Right cardiac atrium (tissue), 5 donors: Measurements from ENCODE around the gene ZNF652. TPM values are rescaled to one million over a fixed set of nuclear protein-coding genes. Genes with fewer than 3 reads are reported as not detected.
A peak's percentile ranks its signal among the peaks of the same experiment; 100 is the strongest.
"Not testable (repeated sequence)": the region's sequence is repeated elsewhere in the genome, so short reads cannot be mapped to it uniquely, and the experiment has no call there.

Experiments
- ATAC-seq, 2 donors: fragments of 200-7000 bp; cut with Tn5 transposase; one replicate each; pipeline versions ENCODE4 v1.8.0 to v1.9.1; 2020; ENCODE audit warnings: moderate library complexity in 2 of 2, mild to moderate bottlenecking in 1 of 2
- DNase-seq, 3 donors: peaks; one replicate each; pipeline ENCODE4 v3.0.0-alpha.2; 2020
- H3K27ac ChIP-seq: one replicate; pipeline ENCODE4 v1.5.1; 2013; ENCODE audit warnings: mild to moderate bottlenecking, low read length, control low read depth, moderate library complexity
- H3K27me3 ChIP-seq: one replicate; pipeline ENCODE4 v1.6.1; 2013; ENCODE audit not compliant: control insufficient read depth, insufficient read depth
- H3K4me1 ChIP-seq: one replicate; pipeline ENCODE4 v1.6.1; 2013; ENCODE audit warnings: low read length; ENCODE audit not compliant: control insufficient read depth, insufficient read depth
- H3K4me3 ChIP-seq: one replicate; pipeline ENCODE4 v1.5.1; 2013; ENCODE audit warnings: low read length, control low read depth
- H3K9me3 ChIP-seq: one replicate; pipeline ENCODE4 v1.6.1; 2013; ENCODE audit warnings: low read length; ENCODE audit not compliant: control insufficient read depth
- WGBS: extraction: QIAGEN DNeasy Blood & Tissue Kit; methylation state at CpG from one replicate; pipeline ENCODE4 v1.1.7; 2013; 5-methylcytosine and 5-hydroxymethylcytosine counted together
- intact Hi-C, 4 donors: fragments of 100-400 bp; cut with DNase I; formaldehyde crosslinking; loops; one replicate each; pipeline versions ENCODE4 v1.11.0 to v1.14.0; 2022 to 2023
- polyA plus RNA-seq: library from polyadenylated mRNA; stranded (reverse); fragments of 200-250 nt; gene quantifications from one replicate; pipeline ENCODE4 v1.2.3, GENCODE V29; 2013
- total RNA-seq, 4 donors: library from RNA; stranded (reverse); fragmentation: NEBNext Ultra II Directional; extraction: Animal tissue kit (Norgen Biotek cat#: 25700); gene quantifications; one replicate each; pipeline ENCODE4 v1.2.1, GENCODE V29; 2021
- donor health status: healthy with polysubstance abuse.
- donor health status: DM: no; HTN: yes; CAD: no.
- donor health status: DM: no; HTN: no; CAD: no.
- donor health status: DM: no; HTN: yes; CAD: no; lungs with severe emphysema.
- donor health status: DM: yes; HTN: yes; CAD: no.

The ZNF652 gene
- total and polyA plus RNA-seq, 5 donors = 15.3 to 30.7 (median 23.7) TPM

DNA sequence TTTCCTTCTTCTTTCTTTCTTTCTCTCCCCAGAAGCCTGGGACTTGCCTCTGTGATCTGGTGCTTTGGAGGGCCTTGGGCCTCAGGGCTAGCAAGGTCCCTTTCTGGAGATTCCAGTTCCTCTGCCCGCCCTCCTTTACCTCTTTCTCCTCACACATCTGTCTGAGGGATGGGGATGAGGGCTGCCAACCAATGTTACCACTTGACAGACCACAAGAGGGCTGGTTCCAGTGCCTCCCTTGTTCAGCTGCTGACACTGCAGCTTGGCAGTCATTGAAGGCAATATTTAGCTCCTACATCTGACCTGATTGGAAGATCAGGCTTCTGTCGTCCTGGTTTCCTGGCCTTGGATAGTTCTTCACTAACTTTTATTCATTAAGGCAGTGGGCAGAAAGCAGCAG, 3.6 kb upstream of the ZNF652 start:
- intact Hi-C loops = no loop called here
- no peak for DNase-seq
- 29% methylated on average over 2 of the region's 2 CpGs for WGBS
- Histone ChIP-seq H3K4me1 (no peaks in the 10 kb centered on the region), H3K4me3 (no peak overlapping the region), H3K27me3 (no peaks in the 10 kb centered on the region), H3K9me3 (no peaks in the 10 kb centered on the region), H3K27ac (no peak overlapping the region)
- ATAC-seq = no peak

DNA sequence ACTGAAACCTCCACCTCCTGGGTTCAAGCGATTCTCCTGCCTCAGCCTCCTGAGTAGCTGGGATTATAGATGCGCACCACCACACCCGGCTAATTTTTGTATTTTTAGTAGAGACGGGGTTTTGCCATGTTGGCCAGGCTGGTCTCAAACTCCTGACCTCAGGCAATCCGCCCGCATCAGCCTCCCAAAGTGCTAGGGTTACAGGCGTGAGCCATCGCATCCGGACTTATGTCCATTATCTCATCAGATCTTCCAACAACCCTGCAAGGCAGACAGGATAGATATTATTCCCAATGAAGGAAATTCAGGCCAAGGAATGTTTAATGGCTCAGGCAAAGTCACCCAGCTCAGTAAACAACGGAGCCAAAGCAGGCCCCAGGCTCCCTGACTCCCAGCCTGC, 3.1 kb upstream of the ZNF652 start:
- H3K27me3 ChIP-seq, DNase-seq, H3K27ac ChIP-seq, ATAC-seq, intact Hi-C loops, H3K4me1 ChIP-seq, H3K9me3 ChIP-seq, H3K4me3 ChIP-seq: not testable (repeated sequence)
- WGBS = 94% methylated on average over 10 of the region's 10 CpGs

DNA sequence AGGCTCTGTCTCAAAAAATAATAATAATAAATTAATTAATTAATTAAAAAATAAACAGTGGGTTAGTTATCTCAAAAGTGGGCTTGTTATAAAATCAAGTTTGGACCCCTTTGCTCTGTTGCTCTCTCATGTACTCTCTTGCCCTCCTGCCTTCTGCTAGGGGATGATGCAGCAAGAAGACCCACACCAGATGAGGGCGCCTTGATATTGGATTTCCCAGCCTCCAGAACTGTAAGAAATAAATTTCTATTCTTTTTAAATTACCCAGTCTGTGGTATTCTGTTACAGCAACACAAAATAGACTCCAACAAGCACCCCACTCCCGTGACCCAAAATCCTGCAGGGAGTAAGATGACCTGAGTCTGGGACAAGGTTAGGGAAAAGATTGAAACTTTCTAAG, 2.1 kb upstream of the ZNF652 start:
- intact Hi-C loops = no loop called here
- H3K4me3 ChIP-seq = no peak overlapping the region
- 93% methylated on average over 2 of the region's 2 CpGs for WGBS

DNA sequence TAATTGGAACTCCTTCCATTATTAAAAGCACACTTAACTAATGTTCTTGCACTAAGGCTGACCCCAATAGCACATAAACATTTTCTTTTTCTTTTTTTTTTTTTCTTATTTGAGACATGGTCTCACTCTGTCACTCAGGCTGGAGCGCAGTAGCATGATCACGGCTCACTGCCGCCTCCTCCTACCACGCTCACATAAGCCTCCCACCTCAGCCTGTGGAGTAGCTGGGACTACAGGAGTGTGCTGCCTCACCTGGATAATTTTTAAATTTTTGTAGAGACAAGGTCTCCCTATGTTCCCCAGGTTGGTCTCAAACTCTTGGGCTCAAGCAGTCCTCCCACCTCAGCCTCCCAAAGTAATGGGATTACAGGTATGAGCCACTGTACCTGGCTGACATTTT, 1.2 kb upstream of the ZNF652 start:
- WGBS = 90% methylated on average over 4 of the region's 4 CpGs
- no peak for ATAC-seq
- intact Hi-C loops = no loop called here

More for the DNA sequence above, 2.1 kb upstream of the ZNF652 start:
- Histone ChIP-seq H3K4me1 (peaks cover 3% of the 10 kb centered on the region), H3K9me3 (no peaks in the 10 kb centered on the region), H3K27me3 (no peaks in the 10 kb centered on the region), H3K27ac (no peak overlapping the region)
- no peak for DNase-seq
- ATAC-seq = no peak

DNA sequence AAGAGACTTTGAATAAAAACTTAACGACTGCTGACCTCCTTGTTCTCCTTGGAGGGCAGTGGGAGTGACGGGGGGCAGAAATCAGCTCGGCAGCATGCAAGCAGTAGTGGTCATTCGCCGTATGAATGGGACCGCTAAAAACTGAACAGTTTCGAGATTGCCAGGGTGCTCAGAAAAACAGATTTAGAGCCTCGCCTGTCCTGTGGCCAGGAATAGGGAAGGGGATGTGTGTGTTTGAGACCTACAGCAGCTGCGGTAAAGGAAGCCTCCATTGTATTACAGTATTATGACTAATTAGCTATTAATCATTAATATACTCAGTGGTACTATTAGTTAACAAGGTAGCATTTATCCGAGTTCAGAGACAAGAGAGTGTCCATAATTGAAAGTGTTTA, 670 bp upstream of the ZNF652 start:
- Histone ChIP-seq H3K4me1 (peaks cover 6% of the 10 kb centered on the region), H3K4me3 (peak overlapping the region; percentile 94), H3K27me3 (no peaks in the 10 kb centered on the region), H3K9me3 (no peaks in the 10 kb centered on the region), H3K27ac (peak overlapping the region; percentile 63)
- intact Hi-C loops = no loop called here
- DNase-seq (no peak), ATAC-seq (no peak)
- WGBS = 18% methylated on average over 10 of the region's 10 CpGs

More for the DNA sequence above, 1.2 kb upstream of the ZNF652 start:
- H3K9me3 ChIP-seq = no peaks in the 10 kb centered on the region
- no peak overlapping the region for H3K4me3 ChIP-seq
- peaks cover 6% of the 10 kb centered on the region for H3K4me1 ChIP-seq
- no peak for DNase-seq
- H3K27me3 ChIP-seq = no peaks in the 10 kb centered on the region
- H3K27ac ChIP-seq = no peak overlapping the region

DNA sequence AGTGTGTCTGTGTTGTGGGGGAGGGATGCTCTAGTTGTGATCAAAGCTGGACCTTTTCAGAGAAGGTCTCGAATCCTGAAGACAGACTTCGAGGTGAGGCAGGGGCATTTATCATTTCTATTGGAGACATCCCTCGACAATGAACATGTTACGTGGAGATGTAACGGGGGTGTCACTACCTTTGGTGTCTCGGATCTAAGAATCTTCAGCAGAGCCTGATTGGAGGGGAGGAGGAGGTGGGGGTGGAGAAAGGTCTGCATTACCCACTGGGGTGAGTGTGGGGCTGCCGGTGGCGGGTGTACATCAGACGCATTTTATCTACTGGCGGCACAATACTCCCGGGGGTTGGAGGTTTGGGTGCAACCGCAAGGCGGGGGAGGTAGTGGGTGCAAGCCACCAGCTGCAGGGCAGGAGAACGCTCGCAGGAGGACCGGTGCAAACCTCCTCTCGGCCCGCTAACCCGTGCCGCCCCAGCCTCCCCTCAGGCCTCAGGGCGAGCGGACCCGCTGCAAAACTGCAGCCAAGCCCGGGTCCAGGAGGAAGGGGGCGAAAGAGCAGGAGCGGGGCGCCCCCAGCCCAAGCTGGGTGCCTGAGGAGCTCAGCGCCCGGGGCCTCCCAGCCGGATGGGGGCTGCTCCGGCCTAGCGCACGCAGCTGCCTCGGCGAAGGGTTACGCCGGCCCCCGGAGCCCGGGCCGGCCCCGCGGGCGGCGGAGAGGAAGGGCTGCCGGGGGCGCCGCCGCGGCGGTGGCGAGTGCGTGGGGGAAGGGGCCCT, 735 bp downstream of the ZNF652 start:
- intact Hi-C loops = no loop called here

DNA sequence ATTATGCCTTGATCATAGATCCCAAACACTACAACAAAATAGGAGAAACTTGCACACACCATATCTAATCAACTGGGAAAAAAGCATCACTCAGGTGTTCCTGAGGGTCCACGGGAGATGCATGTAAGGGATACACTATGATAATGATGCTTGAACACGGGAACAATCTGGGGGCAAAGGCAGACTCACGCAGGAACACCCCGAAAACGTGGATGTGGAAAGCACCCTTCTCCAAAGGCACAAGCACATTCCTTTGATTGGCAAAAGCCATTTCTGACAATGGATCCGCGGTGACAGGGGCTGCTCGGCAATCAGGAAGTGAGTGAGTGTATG, 1.3 kb downstream of the ZNF652 start:
- no peak for DNase-seq
- Histone ChIP-seq H3K9me3 (no peaks in the 10 kb centered on the region), H3K27me3 (no peaks in the 10 kb centered on the region), H3K27ac (no peak overlapping the region), H3K4me1 (peaks cover 6% of the 10 kb centered on the region), H3K4me3 (peak overlapping the region; percentile 94)
- intact Hi-C loops = no loop called here
- ATAC-seq = peak in 1 of 2 donors; percentile 11
- WGBS = 3% methylated on average over 8 of the region's 8 CpGs

More for the DNA sequence above, 735 bp downstream of the ZNF652 start:
- DNase-seq (peak in 2 of 3 donors; percentile 26 to 78), ATAC-seq (peak; percentile 42 to 47)
- WGBS = under 1% methylated on average over 52 of the region's 52 CpGs
- no peaks in the 10 kb centered on the region for H3K27me3 ChIP-seq
- no peaks in the 10 kb centered on the region for H3K9me3 ChIP-seq
- peak overlapping the region; percentile 94 for H3K4me3 ChIP-seq
- peak overlapping the region; percentile 97 for H3K27ac ChIP-seq
- H3K4me1 ChIP-seq = peaks cover 6% of the 10 kb centered on the region

DNA sequence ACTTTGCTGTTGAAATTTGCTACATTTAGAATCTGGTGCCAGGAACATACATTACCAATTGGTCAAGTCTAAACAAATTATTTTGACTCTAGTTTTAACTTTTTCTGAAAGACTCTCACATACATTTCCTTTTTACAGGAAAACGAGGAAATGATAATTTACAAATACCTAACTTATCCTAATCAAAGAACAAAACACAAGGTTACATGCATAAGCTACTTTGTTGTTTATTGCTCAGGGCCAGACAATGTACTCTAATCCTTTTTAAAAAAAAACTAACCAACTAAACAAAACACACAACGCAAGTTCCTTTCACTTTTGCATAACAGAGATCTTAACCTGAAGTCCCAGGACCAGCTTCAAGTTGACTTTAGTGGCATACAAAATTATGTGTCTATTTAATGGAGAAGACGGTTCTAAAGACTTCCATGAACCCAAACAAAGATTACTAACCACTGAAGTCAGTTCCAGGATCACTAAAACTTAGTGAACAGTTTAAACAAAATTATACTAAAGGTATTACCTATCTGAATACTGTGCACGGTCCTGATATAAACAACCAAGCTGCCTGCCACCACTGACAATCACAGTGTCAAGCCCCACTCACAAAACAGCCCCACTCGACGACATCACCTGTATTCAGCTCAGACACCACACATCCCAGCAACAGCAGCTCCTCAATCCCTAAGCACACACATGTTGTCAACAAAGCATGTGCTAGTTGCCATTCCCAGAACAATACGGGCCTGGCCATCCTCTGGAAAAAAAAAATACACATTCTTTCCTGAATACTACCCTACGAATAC, 1.9 kb downstream of the ZNF652 start:
- no peak for ATAC-seq
- DNase-seq = no peak
- H3K9me3 ChIP-seq = no peaks in the 10 kb centered on the region
- WGBS = 24% methylated on average over 8 of the region's 8 CpGs
- peaks cover 6% of the 10 kb centered on the region for H3K4me1 ChIP-seq
- no peaks in the 10 kb centered on the region for H3K27me3 ChIP-seq
- no peak overlapping the region for H3K27ac ChIP-seq
- intact Hi-C loops = no loop called here
- peak overlapping the region; percentile 94 for H3K4me3 ChIP-seq

DNA sequence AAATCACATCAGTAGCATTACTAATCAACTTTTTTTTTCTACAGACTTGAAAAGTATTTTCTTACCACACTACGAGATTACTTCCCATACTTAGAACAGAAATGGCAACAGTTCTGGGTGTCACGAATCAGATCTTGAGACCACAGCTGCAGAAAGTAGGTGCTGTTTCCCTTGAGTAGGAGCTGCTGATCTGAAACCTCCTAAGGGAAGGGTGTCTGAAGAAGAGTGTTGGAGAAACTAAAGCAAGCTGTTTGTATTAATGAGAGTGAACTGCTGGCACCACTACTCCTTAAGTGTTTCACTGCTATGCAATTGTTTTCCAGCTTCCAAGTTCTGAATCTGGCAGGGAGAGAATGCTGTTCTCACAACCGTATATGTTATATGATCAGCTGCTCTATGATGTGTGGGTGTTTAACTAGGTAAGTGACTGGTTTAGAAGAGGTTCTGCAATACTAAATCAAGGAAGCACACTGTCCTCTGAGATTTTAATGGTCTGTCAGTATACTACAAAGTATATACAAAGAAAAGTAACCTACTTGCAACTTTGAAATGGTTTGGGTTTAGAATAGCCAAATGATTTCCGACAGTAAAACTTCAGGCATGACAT, 3.3 kb downstream of the ZNF652 start:
- intact Hi-C loops = no loop called here

DNA sequence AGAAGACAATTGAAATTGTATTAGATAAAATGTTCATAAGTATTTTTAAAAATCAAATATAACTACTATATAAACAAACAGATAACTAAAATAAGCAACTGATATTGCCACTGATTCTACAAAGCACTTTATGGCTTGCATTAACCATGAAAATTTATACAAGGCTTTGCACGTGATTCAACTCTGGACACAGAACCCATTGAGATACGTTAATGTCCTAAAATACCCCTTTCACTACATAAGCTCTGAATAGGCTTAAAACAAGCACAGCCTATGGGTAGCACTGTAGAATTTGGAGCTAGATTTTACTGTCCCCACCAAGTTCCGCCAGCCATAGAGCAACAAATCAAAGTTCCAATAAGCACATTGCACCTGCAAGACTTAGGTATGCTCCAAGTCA, 4.5 kb downstream of the ZNF652 start:
- no peak for ATAC-seq
- Histone ChIP-seq H3K4me3 (no peak overlapping the region), H3K27me3 (no peaks in the 10 kb centered on the region), H3K4me1 (peaks cover 6% of the 10 kb centered on the region), H3K9me3 (no peaks in the 10 kb centered on the region), H3K27ac (no peak overlapping the region)
- DNase-seq = no peak
- WGBS = 71% methylated on average over 3 of the region's 3 CpGs
- intact Hi-C loops = no loop called here

More for the DNA sequence above, 3.3 kb downstream of the ZNF652 start:
- ATAC-seq = no peak
- DNase-seq = no peak
- Histone ChIP-seq H3K27me3 (no peaks in the 10 kb centered on the region), H3K9me3 (no peaks in the 10 kb centered on the region), H3K4me1 (peaks cover 6% of the 10 kb centered on the region), H3K27ac (no peak overlapping the region), H3K4me3 (no peak overlapping the region)
- WGBS = 36% methylated on average over 4 of the region's 4 CpGs

DNA sequence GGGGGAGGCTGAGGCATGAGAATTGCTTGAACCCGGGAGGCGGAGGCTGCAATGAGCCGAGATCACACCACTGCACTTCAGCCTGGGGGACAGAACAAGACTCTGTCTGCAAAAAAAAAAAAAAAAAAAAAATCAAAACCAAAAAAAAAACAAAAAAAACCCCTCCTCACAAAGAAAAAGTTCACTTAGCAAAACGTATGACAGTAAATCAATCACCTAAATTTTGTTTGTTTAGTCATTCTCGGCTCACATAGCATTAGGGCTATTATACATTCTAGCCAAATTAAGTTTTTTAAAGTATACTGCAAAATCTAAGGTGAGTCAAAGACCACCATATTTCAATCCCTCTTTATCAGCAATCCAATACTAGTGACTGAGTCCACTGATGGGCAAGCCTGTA, 5.7 kb downstream of the ZNF652 start:
- WGBS = 94% methylated on average over 5 of the region's 5 CpGs
- ATAC-seq (no peak), DNase-seq (no peak)
- H3K4me1 ChIP-seq = peaks cover 7% of the 10 kb centered on the region
- no peaks in the 10 kb centered on the region for H3K9me3 ChIP-seq
- H3K27ac ChIP-seq = no peak overlapping the region
- H3K27me3 ChIP-seq = no peaks in the 10 kb centered on the region
- intact Hi-C loops = no loop called here
- no peak overlapping the region for H3K4me3 ChIP-seq
